ENCODE results near the gene APBA2. TPM values are rescaled to one million over a fixed set of nuclear protein-coding genes. Genes with fewer than 3 reads are reported as not detected.
"Not testable (repeated sequence)": the region's sequence is repeated elsewhere in the genome, so short reads cannot be mapped to it uniquely, and the experiment has no call there.

APBA2 gene
- total RNA-seq, 1 donor from 2014 or later: 11.7 TPM

DNA sequence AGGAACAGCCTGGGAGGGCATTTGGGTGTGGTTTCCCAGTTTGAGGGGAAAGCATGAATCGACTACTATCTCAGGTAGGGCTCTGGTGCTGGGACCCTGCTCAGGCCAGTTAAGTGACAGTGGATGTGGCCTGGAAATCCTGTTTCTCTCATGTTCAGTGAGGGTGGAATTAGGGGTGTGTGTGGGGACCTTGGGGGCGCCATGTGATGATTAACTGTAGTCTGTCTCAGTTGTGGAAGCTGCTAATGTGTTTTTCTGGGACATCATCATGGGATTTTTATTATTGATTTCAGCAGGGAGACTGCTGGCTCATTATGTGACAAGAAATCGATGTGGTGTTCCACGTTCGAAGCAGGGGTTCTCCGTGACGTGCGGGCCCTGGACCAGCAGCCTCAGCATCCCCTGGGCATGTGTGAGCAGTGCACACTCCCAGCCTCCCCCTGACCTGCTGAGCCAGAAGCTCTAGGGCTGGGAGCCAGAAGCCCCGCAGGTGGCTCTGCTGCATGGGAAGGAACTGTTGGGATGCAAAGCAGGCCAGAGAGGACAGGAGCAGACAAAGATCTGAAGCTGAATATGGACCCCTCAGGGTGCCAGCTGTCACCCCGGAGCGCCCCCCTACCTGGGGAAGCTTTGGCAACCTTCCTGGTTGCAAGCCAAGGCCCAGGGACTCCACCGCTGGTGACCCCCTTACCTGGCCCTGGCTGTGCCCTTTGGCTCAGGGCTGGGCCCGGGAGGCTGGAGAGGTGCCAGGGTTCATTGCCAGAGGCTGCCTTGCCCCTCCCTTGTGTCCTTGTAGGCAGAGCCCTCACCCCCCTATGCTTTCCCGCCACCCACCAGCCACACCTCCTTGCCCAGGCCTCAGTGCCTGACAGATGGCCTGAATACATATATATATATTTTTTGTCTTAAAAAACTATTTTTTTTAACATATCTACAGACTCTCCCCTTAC lies 149.8 kb downstream of the APBA2 start:
- DNase-seq (ENCODE audit: low read depth): no peak

DNA sequence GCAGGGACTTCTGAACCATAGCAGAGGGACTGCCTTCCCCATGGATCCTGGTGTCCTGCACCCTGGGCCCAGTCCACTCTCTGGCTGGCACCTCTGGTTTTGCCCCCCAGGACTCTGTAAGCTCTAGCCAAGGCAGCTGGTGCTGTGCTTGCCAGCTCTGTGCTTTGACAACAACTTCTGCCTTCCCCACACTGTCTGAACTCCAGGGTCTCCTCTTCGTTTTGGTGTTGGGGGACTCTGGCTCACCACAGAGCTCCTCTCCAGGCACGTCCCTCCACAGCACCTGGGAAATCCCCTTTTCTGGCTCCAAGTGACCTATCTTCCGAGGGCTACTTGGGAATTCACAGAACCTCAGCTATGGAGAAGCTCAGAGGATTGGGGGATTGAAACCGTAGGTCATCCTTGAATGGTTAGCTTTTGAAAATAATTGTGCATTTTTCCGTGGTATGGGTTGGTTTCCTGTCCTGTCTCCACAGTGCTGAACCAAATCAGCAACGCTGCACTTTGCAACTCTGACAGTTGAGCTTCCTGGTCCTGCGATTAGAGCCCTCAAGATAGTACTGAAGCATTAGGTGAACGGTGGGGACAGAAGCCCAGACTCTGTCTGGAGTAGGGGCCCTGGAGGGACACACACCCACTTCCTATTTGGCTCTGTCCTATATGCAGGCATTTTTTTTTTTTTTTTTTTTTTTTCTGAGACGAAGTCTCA lies 152.4 kb downstream of the APBA2 start:
- no peak for DNase-seq (ENCODE audit: low read depth)

DNA sequence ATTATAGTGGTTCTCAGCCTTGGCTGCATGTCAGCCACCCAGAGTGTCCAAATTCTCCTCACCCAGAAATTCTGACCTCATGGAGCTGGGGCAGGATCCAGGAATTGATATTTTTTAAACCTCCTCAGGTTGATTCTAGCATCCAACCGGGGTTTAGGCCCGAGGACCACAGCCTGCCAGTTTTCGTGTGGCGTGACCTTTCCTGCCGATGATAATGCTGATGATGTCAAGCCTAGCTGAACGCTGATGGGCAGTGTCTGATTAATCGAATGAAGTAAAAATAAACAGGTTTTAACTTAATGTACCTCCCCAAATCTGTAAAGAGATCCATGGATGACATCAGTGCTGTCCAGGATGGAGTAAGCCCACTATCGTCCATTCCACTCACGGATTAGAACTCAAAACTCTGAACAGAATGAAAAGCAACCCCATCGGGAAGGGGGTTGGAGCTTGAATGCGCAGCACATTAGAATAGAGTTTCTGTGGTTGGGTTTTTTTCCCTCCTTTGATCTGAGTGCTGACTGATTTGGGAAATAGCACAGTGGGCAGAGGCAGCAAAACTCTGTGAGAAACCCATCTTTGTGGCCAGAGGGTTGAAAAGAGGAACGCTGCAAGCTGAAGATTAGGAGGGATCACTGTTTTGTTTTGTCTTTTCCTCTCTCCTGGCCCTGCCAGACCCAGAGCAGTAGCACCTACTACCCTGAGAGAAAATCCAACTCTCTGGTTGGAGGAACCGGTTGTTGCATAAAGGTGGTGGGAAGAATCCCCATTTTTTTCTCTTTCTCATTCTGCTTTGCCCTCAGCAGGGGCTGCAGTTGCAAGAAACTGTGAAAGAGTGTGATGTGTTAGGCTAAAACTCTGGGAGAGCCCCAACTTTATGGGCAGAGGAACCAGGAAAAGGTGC lies 153.9 kb downstream of the APBA2 start:
- DNase-seq (ENCODE audit: low read depth): no peak

DNA sequence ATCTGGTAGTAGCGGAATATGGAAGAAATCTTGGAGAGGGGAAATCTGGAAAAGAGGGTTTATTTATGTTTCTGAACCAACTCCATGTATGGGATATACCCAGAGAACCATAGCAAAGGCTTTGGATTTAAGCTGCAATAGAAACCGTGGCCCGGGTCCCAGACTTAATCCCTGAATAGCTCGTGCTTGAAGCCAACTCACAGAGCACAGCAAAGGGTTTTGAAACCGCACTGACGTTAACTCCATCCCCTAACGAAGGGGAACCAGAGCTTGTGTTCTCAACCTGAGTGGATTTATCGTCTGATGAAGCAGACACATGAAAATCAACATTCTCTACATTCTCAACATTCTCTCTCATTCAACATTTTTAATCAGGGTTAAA lies 154.6 kb downstream of the APBA2 start:
- no peak for DNase-seq (ENCODE audit: low read depth)

DNA sequence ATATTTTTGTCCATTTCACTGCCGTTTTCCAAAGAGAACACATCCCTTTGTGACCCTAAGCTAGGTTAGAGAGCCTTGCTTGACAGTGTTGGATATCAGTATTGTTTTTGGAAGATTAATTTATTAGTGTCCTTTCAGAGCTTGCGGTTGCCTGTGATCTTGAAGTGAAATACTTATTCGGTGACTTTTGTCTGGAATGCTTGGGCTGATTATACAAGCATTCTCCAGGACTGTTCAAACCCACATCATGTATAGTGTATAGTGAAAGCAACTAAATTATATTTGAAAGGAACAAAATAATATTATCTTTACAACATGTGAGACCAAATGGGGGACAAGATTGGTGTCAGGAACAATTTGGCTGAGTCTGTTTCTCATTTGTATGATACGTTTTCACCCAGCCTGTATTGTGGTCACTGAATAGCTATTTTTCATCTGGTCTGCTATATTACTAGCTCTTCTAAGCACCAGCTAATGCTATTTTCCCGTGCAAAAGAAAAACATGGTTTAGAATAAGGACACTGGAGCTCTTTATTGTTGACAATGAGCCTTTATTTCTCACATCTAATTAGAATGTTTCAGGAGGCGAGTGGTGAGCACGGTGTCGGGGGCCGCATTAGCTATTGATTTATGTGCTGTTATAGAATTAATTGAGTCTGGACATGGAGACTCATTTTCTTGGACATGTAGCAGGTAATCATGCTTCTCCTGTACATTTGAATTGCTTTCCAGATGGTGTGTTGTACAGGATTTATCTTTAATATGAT lies 158.1 kb downstream of the APBA2 start:
- no peak for DNase-seq (ENCODE audit: low read depth)

DNA sequence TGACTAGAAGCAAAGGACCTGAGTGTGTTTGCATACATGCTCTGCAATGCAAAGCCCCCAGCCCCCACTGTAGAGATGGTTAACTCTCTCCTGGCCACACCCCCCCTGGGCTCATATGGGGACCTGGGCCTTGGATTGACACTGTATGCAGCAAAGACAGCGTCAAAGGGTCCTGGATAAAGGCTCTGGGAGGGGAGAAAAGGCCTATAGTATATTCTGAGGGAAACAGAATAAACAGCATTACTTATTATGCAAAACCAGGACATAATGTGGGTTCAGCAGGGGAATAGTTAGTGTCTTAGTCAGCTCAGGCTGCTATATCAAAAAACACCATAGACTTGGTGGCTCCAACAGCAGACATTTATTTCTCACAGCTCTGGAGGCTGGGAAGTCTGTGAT lies 158.7 kb downstream of the APBA2 start:
- DNase-seq (ENCODE audit: low read depth): no peak

DNA sequence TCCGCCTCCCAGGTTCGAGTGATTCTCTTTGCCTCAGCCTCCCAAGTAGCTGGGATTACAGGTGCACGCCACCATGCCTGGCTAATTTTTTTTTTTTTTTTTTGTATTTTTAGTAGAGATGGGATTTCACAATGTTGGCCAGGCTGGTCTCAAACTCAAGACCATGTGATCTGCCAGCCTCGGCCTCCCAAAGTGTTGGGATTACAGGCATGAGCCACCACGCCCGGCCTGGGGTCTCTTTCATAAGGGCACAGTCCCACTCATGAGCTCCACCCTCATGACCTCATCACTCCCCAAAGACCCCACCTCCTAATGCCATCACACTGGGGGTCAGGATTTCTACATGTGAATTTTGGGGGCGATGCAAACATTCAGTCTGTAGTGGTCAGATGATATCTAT lies 159.4 kb downstream of the APBA2 start:
- not testable (repeated sequence) for DNase-seq (ENCODE audit: low read depth)

DNA sequence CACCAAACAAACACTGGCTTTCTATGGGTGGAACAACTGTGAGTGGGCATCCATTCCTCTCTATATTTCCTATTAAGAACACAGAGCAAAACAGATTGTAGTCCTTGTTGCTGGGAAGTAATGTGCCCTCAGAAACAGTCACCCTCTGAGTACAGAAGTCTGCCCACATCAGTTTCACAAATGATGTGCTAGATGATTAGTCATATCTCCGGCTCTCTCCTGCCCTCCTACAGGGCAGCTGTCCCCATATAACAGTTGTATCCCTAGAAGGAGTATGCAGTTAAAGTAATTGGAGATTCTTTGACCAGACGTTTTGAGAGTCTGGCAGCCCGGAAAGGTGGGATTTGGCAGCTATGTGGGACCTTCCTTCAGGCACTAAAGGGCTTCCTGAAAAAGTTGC lies 159.9 kb downstream of the APBA2 start:
- peak; percentile 20 for DNase-seq (ENCODE audit: low read depth)

DNA sequence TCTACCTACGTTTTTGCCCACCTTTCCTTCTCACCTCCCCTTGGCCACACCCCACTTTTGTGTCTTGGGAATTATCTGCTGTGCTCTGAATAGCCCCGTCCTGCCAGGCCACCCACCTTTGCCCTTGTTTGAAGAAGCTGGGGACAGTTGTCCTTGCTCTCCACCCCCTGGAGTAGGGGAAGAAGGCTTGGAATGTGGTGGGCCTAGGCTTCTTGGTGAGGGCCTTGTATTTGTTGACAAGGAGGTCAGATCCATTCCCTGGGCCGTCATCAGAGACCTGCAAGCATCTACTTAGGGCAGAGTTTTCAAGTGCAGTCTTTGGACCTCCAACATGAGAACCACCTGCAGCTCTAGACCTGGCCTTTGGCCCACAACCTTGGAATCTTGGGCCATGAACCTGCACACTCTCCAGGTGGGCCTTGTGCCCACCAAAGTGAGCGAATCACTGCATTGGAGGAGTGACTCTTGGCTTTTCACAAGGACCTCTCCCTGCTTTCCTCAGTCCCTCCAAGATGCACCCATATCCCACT lies 160.6 kb downstream of the APBA2 start:
- no peak for DNase-seq (ENCODE audit: low read depth)

DNA sequence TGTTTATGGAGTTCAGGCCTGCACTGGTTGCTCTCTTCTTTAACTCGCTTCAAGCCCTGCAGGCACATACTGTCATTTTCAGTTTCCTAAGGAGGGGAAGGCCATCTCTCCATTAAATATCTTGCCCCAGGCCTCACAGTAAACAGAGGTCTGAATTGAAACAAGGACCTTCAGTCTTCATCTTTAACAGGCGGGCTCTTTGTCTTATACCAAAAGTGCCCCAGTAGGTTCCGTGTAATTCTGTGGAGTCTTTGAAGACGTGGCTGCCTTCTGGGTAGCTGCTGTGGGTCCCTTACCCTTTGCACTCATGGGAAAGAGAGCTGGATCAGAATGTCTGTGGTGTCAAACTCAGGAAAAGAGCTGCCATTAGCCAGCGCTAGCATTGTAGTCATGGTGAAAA lies 161.2 kb downstream of the APBA2 start:
- DNase-seq (ENCODE audit: low read depth): no peak

DNA sequence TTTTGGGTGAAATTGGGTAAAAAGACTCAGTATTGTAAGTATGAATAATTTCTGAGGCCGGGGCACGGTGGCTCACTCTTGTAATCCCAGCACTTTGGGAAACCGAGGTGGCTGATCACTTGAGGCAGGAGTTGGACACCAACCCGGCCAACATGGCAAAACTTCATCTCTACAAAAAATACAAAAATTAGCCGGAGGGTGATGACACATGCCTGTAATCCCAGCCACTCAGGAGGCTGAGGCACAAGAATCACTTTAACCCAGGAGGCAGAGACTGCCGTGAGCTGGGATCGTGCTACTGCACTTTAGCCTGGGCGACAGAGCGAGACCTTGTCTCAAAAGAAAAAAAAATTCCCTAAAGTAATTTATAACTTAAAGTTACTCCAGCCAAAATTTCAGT lies 162.2 kb downstream of the APBA2 start:
- DNase-seq (ENCODE audit: low read depth): no peak

DNA sequence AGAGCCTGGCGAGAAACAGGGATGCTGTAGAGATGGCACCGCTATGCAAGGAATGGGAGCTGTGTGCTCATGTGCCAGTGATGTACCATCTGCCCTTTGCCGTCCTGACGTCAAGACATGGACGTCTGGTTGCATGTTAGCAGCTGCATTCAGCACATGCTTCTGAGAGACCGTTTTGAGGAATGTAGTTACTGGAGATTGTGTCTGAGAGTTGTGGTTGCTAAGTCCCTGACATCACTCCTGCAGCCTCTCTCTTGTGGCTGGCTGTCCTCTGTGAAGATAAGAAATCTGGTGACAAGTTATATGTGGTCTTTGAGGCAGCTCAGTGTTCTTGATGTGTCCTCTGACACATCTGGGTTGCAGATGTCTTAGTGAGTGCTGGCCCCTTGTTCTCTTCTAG lies 165.1 kb downstream of the APBA2 start:
- DNase-seq (ENCODE audit: low read depth): no peak

DNA sequence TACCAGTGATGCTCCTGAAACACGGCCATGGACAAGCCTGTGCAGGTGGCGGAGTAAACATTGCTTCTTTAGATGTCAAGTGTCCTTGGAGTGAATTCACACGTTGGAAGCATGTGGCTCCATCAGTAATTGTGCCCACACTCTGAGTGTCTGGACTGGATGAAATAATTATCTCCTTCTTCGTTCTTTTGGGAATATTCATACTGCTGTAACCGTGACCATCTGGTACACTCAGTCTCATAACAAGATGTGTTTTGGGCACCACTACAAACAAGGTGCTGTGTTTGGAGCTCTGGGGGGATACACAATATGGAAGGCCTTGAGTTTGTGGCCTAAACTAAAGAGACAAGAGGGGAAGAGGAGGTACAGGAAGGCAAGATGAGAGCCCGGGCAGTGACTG lies 165.6 kb downstream of the APBA2 start:
- DNase-seq (ENCODE audit: low read depth): no peak

DNA sequence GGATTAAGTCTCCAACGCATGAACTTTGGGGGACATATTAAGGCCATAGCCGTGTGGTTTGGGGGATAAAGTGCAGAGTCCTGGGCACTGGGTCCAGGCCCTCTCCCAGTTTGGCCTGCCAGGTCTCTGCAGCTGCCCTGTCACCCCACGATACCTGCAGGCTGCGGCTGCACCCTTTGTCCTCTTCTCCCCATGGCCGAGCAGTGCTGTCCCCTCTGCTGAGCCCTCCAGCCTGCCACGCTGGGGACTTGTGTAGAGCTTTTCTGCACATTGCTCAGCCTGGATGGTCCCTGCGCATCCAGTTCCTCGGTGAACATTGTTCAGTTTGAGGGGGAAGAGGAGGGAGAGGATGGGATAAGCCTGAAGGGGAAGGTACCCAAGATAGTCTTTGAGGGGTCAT lies 167.2 kb downstream of the APBA2 start:
- DNase-seq (ENCODE audit: low read depth): no peak

DNA sequence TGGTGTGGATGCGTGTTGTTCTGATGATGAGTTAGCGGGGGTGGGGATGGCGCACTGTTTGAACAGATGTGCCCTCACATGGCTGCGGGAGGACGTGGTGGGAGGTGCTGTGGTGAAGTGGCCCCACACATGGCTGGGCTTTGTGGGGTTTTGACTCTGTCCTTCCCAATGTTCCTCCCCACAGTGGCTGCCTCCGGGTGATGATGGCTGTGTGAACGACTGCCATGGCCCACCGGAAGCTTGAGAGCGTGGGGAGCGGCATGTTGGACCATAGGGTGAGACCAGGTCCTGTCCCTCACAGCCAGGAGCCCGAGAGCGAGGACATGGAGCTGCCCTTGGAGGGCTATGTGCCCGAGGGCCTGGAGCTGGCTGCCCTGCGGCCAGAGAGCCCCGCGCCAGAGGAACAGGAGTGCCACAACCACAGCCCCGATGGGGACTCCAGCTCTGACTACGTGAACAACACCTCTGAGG lies 167.9 kb downstream of the APBA2 start:
- DNase-seq (ENCODE audit: low read depth): no peak

DNA sequence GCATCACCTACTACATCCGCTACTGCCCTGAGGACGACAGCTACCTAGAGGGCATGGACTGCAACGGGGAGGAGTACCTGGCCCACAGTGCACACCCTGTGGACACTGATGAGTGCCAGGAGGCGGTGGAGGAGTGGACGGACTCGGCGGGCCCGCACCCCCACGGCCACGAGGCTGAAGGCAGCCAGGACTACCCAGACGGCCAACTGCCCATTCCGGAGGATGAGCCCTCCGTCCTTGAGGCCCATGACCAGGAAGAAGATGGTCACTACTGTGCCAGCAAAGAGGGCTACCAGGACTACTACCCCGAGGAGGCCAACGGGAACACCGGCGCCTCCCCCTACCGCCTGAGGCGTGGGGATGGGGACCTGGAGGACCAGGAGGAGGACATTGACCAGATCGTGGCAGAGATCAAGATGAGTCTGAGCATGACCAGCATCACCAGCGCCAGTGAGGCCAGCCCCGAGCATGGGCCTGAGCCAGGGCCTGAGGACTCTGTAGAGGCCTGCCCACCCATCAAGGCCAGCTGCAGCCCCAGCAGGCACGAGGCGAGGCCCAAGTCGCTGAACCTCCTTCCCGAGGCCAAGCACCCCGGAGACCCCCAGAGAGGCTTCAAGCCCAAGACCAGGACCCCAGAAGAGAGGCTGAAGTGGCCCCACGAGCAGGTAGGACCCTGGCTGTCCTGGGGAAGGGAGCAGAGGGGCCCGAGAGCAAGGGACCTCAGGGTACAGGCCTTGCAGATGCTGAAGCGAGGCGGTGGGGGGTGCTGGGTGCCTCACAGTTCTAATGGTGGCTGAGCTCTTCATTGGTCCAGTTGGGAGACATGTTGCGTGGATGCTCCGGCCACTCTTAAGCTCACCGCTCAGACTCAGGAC lies 168.6 kb downstream of the APBA2 start:
- DNase-seq (ENCODE audit: low read depth): no peak

DNA sequence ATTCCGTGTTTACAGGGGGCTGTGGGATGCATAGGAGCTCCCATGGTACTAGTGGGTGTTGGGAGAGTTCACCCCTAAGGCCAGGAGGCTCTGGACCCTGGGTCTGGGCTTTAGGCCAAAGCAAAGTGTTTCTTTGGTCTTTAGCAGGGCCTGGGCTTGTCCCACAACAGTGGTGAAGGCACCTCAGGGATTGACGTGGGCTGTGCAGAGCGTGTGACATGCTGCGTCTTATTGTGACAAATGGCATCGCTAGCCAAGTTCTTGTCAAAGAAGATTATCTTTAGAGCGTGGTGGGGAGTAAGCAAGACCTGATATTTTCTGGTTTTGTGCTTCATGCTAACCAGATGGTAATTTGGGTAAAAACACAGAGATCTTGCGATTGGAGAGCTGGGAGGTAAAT lies 170.1 kb downstream of the APBA2 start:
- DNase-seq (ENCODE audit: low read depth): no peak

DNA sequence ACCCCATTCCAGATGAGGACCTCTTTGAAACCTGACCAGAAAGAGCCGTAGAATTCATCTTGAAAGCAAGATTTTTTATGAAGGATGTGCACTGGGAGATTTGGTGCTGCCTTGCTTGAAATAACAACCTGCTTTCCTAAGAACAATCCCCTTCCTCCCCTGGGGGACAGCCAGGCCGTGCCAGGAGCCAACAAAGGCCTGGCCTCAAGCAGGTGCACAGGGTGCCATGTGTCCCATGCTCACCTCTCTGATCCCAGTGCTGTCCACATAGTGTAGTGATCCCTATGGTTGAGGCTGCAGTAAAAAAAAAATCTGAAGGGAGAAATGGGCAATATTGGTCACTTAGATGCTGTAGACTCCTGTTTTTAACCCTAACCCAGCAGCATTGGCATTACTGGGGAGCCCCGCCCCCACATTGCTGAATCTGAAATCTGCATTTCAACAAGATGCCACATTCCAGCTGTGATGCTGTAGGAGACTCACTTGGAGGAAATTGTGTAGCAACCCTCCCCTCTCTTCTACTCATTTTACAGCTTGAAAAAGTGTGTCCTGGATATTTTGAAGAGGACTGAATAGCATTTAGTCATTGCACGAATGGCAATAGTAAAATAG lies 171.2 kb downstream of the APBA2 start:
- DNase-seq (ENCODE audit: low read depth): no peak

DNA sequence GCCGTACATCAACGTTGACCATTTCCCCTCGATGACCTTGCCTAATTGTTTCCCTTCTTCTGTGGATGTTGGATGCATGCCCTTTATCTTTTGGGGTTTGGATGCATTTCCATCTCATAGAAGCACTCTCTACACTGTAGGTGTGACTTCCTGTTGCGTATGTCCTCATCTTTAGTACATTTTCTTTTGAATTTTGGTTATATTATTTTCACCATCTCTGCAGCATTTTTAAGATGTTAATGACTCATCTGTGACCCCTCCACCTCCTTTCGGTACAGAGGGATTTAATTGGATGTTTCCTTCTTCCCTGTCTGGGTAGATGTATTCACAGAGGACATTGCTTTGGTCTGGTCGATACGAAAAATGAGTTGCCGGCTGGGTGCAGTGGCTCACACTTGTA lies 172.1 kb downstream of the APBA2 start:
- no peak for DNase-seq (ENCODE audit: low read depth)

All from renal cortical epithelial cell (primary cell).